Activated CD4-positive, alpha-beta T cell treated with anti-CD3 and anti-CD28 coated beads, Interleukin-2, amount 50 U/mL, for 16 hours (primary cell): ENCODE measurements around the gene ZNF484.
"Not testable (repeated sequence)": the region's sequence is repeated elsewhere in the genome, so short reads cannot be mapped to it uniquely, and the experiment has no call there.

Experiments used
- DNase-seq: peaks from one replicate; pipeline ENCODE4 v3.0.0-alpha.2; 2020

ZNF484 gene

GRCh38 chr9:92877531-92878430, at the start of gene ZNF484:
TSS of gene ZNF484 (minus strand) at chr9:92878038. CDS start at chr9:92875029, 3,009 bp downstream.
- peak; percentile 97 for DNase-seq

DNA sequence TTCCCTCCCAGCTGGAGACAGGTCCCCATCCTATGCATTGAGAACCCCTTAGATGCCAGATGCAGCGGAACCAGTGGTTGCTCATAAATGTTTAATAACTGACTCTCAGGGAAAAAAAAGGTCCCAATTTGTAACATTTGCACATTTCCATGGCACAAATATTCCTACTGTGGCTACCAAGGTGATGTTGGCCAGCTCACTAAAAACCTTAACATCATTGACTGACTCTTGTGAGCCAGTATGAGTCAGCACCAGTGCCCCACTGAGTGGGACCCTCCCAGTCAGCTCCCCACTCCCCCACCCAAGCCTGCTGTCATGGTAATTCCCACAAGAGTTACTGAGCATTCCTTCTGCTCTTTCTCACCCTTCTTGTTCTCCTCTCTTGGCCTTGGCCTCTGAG, 42.6 kb upstream of the ZNF484 start:
- no peak for DNase-seq

GRCh38 chr9:92917176-92917800, 39.5 kb upstream of the ZNF484 start:
- no peak for DNase-seq

- DNase-seq, result no peak
These were observed 34.0 kb upstream of the ZNF484 start for GRCh38 chr9:92911511-92912475.

- not testable (repeated sequence) for DNase-seq
These were observed 27.3 kb upstream of the ZNF484 start for GRCh38 chr9:92905137-92905536.

- DNase-seq, result peak; percentile 14
These were observed 19.5 kb upstream of the ZNF484 start for GRCh38 chr9:92897323-92897722.

DNA sequence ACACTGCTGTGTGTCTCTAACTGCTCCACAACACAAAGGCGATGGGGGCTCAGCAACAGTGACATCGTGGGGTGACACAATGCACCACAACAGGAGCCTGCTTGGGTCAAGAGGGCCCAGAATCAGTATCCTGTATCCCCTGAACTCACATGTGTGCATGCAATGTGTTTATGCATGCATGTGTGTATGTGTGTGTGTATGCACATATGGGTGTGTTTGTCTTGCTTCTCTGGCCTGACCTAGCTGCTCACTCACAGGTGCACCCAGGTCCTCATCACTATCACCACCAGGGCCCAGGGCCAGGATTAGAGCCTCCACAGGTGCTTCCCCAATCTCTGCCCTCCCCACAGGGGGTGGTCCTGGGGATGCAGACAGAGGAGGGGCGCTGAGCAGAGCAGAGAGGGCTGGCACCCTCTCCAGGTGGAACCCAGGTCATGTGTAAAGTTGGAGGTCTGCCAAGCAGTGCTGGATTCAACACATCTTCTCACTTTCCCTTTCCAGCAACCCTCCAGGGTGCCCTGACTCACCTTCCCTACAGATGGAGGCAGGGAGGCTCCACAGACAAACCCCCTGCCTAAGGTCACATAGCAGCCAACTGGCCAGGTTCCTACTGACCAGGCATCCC, 18.1 kb upstream of the ZNF484 start:
- no peak for DNase-seq

DNA sequence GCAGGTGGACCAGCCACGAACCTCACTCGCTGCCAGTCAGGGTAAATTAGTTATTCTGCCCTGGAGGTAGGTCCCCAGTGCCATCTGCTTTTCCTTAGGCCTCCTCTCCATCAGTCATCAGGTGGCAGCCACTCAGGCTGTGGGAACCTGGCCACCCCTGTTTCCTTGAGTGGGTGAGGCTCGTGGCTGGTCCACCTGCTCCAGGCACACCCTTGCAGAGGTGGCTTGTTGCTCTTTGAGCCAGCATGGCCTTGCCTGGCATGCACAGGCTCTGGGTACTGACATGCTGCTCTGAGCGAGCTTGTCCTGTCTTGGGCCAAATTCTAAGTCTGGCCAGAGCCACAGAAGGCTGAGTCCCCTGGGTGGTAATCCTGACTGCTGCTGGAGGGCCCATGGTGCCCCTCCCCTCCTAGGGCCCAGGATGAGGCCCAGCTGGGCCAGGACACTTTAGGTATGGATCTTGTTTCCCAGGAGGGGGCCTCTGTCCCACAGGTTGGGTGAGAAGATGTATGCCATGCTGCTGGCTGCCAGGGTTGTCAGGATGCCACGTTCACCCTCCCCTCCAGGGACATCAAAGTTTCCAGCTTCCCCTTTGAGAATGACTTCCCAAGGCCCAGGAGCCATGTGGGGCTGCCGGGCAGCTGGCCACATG, 17.0 kb upstream of the ZNF484 start:
- DNase-seq, result no peak

- DNase-seq, result not testable (repeated sequence)
These were observed 16.2 kb upstream of the ZNF484 start for GRCh38 chr9:92893916-92894610.

DNA sequence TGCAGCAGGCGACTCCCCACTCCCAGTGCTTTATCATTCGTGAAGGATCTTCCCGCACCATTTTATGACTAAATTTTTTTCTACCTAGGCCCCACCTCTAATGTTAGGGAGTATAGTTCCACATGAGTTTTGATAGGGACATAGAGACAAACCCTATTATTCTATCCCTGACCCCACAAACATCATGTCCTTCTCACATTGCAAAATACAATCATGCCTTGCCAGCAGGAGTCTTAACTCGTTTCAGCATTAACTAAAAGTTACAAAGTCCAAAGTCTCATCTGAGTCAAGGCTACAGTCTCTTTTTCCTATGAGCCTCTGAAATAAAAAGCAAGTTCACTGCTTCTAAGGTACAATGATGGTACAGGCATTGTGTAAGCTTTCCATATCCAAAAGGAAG, 14.4 kb upstream of the ZNF484 start:
- not testable (repeated sequence) for DNase-seq

- no peak for DNase-seq
These were observed 12.9 kb upstream of the ZNF484 start for GRCh38 chr9:92890761-92891160.

GRCh38 chr9:92887880-92888338, 10.1 kb upstream of the ZNF484 start:
- no peak for DNase-seq

- DNase-seq, result not testable (repeated sequence)
These were observed 9.2 kb upstream of the ZNF484 start for GRCh38 chr9:92886846-92887610.

GRCh38 chr9:92883666-92884405, 6.0 kb upstream of the ZNF484 start:
- not testable (repeated sequence) for DNase-seq

DNA sequence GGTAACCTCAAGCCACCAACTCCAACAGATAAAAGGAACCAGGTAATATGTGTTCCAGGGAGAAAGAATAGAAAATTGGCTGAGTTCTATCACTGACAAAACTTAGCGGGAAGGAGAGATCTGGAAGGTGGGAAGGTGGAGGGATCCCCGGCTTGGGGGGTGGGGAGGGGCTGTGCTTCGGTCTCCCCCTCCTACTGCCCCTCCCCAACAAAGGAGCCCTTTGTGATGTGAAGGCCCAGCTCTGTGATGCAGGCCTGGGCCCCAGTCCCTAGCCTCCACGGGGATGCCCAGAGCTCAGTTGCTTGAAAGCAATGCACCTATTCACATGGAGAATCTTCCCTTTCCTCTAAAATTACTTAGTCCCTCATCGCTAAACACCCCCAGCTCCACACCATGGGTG, 4.4 kb upstream of the ZNF484 start:
- no peak for DNase-seq

DNA sequence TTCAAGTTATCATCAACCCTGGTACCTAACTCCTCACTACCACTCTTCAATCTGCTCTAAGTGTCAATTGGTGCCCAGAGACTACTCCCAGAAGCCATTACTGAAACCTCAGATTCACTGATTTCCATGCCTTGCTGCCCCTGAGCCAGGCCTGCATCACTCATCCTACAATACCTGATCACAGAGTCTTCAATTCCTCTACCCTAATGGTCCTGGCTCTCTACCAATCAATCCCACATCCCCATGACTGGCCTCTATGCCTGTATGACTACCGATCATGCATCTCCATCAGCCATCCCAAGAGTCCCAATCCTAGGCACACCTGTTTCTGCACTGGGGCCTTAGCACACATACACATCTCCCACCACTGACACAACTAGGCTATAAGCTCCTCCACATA, 2.5 kb downstream of the ZNF484 start:
- DNase-seq, result no peak

GRCh38 chr9:92870289-92870688, 7.5 kb downstream of the ZNF484 start:
- DNase-seq, result no peak

DNA sequence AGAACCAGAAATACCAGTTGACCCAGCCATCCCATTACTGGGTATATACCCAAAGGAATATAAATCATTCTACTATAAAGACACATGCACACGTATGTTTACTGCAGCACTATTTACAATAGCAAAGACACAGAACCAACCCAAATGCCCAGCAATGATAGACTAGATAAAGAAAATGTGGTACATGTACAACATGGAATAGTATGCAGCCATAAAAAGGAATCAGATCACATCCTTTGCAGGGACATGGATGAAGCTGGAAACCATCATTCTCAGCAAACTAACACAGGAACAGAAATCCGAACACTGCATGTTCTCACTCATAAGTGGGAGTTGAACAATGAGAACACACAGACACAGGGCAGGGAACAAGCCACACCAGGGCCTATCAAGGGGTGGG, 11.2 kb downstream of the ZNF484 start:
- DNase-seq, result not testable (repeated sequence)

GRCh38 chr9:92864152-92864551, 13.7 kb downstream of the ZNF484 start:
- no peak for DNase-seq

GRCh38 chr9:92860867-92861266, 17.0 kb downstream of the ZNF484 start:
- no peak for DNase-seq
